GM18868 (cell line): Measurements from ENCODE around the gene SLC12A2.

Experiments used
- ATAC-seq: cut with Tn5 transposase; IDR thresholded peaks from one replicate; pipeline ENCODE4 v1.9.1; 2021; ENCODE audit warnings: mild to moderate bottlenecking, moderate library complexity; ENCODE audit not compliant: unreplicated experiment

The SLC12A2 gene

GRCh38 chr5:128083033-128083810 is at the start of gene SLC12A2:
TSS of gene SLC12A2 (plus strand) at chr5:128083766. CDS start at chr5:128083955, 189 bp downstream.
- ATAC-seq = peak; percentile 58

GRCh38 chr5:128035689-128036088 is 47.9 kb upstream of the SLC12A2 start:
- no peak for ATAC-seq

- ATAC-seq = no peak
Measured at GRCh38 chr5:128036950-128037349, 46.6 kb upstream of the SLC12A2 start.

GRCh38 chr5:128038643-128039042 is 44.9 kb upstream of the SLC12A2 start:
- no peak for ATAC-seq

- ATAC-seq = no peak
Measured at GRCh38 chr5:128040927-128041326, 42.6 kb upstream of the SLC12A2 start.

GRCh38 chr5:128052780-128053179 is 30.8 kb upstream of the SLC12A2 start:
- no peak for ATAC-seq

- no peak for ATAC-seq
Measured at GRCh38 chr5:128053291-128053954, 30.1 kb upstream of the SLC12A2 start.

- ATAC-seq = no peak
Measured at GRCh38 chr5:128060644-128061385, 22.8 kb upstream of the SLC12A2 start.

- no peak for ATAC-seq
Measured at GRCh38 chr5:128062172-128062746, 21.3 kb upstream of the SLC12A2 start.

GRCh38 chr5:128074171-128074570 is 9.4 kb upstream of the SLC12A2 start:
- no peak for ATAC-seq

GRCh38 chr5:128074953-128075352 is 8.6 kb upstream of the SLC12A2 start:
- ATAC-seq = no peak

GRCh38 chr5:128077526-128077925 is 6.0 kb upstream of the SLC12A2 start:
- ATAC-seq = no peak

GRCh38 chr5:128081111-128081851 is 2.3 kb upstream of the SLC12A2 start:
- no peak for ATAC-seq

- ATAC-seq = no peak
Measured at GRCh38 chr5:128082551-128083032, 974 bp upstream of the SLC12A2 start.

- ATAC-seq = peak; percentile 31
Measured at GRCh38 chr5:128083811-128084227, 253 bp downstream of the SLC12A2 start.

- ATAC-seq = peak; percentile 23
Measured at GRCh38 chr5:128084228-128085167, 932 bp downstream of the SLC12A2 start.

- no peak for ATAC-seq
Measured at GRCh38 chr5:128085413-128085812, 1.8 kb downstream of the SLC12A2 start.

- ATAC-seq = no peak
Measured at GRCh38 chr5:128091579-128091978, 8.0 kb downstream of the SLC12A2 start.

GRCh38 chr5:128092144-128092543 is 8.6 kb downstream of the SLC12A2 start:
- no peak for ATAC-seq
